ENCODE results near the gene TBPL1. TPM values are rescaled to one million over a fixed set of nuclear protein-coding genes. Genes with fewer than 3 reads are reported as not detected.

Gene TBPL1
- total RNA-seq, 1 experiment from 2014 or later, result 42.1 TPM

DNA sequence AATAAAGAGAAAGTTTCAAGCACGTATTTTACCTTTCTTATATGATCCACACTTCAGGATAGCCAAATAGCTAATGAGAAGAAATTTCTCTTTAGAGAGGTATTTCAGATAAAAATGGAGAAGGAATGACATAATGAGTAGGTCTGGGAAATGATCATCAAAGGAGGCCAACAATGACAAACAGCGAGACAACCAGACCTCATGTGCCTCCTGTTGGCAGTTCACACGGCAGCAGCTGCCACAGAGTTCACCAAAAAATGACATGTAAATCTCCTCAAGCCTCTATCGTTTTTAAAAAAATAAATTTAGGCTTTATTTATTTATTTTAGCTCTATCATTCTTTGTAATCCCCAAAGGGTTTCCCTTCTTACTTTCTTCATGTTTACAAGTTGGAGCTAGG is 51.7 kb downstream of the TBPL1 start:
- ChIA-PET POLR2A (no interaction called here), CTCF (interaction anchor here (1.2 to 1.8 kb wide), 3 partner anchors 32 to 92 kb away, joined by 4 to 10 read pairs (median 9); no protein-coding TSS in a partner anchor)
- Mint-ChIP-seq H3K9me3 (no peaks in the 10 kb centered on the region), H3K27me3 (ENCODE audit: low read depth) (no peaks in the 10 kb centered on the region), H3K36me3 (no peaks in the 10 kb centered on the region; the same call in 1 of the 2 replicates), H3K4me1 (peaks cover 11% of the 10 kb centered on the region), H3K27ac (no peak overlapping the region), H3K4me3 (no peak overlapping the region)
- no peak for DNase-seq (ENCODE audit: low spot score)
- ATAC-seq, result no peak
- TF ChIP-seq, protein P1, sequence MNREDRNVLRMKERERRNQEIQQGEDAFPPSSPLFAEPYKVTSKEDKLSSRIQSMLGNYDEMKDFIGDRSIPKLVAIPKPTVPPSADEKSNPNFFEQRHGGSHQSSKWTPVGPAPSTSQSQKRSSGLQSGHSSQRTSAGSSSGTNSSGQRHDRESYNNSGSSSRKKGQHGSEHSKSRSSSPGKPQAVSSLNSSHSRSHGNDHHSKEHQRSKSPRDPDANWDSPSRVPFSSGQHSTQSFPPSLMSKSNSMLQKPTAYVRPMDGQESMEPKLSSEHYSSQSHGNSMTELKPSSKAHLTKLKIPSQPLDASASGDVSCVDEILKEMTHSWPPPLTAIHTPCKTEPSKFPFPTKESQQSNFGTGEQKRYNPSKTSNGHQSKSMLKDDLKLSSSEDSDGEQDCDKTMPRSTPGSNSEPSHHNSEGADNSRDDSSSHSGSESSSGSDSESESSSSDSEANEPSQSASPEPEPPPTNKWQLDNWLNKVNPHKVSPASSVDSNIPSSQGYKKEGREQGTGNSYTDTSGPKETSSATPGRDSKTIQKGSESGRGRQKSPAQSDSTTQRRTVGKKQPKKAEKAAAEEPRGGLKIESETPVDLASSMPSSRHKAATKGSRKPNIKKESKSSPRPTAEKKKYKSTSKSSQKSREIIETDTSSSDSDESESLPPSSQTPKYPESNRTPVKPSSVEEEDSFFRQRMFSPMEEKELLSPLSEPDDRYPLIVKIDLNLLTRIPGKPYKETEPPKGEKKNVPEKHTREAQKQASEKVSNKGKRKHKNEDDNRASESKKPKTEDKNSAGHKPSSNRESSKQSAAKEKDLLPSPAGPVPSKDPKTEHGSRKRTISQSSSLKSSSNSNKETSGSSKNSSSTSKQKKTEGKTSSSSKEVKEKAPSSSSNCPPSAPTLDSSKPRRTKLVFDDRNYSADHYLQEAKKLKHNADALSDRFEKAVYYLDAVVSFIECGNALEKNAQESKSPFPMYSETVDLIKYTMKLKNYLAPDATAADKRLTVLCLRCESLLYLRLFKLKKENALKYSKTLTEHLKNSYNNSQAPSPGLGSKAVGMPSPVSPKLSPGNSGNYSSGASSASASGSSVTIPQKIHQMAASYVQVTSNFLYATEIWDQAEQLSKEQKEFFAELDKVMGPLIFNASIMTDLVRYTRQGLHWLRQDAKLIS (CRISPR knock-in tag; IDR thresholded peaks at IDR 0.05; ENCODE audit: borderline replicate concordance), result no peak
- no peak for TF ChIP-seq ELF4 (CRISPR knock-in tag; IDR thresholded peaks at IDR 0.05; ENCODE audit: low read depth)
- no peak for TF ChIP-seq SMAD4 (CRISPR knock-in tag; IDR thresholded peaks at IDR 0.05)
- no peak for TF ChIP-seq CBFB (CRISPR knock-in tag; IDR thresholded peaks at IDR 0.05; ENCODE audit: low read depth)
- TF ChIP-seq ETV6 (CRISPR knock-in tag; IDR thresholded peaks at IDR 0.05), result no peak
- no peak for TF ChIP-seq SOX15 (CRISPR knock-in tag; IDR thresholded peaks at IDR 0.05)
- TF ChIP-seq, protein P2, sequence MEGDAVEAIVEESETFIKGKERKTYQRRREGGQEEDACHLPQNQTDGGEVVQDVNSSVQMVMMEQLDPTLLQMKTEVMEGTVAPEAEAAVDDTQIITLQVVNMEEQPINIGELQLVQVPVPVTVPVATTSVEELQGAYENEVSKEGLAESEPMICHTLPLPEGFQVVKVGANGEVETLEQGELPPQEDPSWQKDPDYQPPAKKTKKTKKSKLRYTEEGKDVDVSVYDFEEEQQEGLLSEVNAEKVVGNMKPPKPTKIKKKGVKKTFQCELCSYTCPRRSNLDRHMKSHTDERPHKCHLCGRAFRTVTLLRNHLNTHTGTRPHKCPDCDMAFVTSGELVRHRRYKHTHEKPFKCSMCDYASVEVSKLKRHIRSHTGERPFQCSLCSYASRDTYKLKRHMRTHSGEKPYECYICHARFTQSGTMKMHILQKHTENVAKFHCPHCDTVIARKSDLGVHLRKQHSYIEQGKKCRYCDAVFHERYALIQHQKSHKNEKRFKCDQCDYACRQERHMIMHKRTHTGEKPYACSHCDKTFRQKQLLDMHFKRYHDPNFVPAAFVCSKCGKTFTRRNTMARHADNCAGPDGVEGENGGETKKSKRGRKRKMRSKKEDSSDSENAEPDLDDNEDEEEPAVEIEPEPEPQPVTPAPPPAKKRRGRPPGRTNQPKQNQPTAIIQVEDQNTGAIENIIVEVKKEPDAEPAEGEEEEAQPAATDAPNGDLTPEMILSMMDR (IDR thresholded peaks at IDR 0.05), result no peak
- no peak for TF ChIP-seq ZNF317 (CRISPR knock-in tag; IDR thresholded peaks at IDR 0.05; ENCODE audit: borderline replicate concordance, low read depth)
- TF ChIP-seq, protein P3, sequence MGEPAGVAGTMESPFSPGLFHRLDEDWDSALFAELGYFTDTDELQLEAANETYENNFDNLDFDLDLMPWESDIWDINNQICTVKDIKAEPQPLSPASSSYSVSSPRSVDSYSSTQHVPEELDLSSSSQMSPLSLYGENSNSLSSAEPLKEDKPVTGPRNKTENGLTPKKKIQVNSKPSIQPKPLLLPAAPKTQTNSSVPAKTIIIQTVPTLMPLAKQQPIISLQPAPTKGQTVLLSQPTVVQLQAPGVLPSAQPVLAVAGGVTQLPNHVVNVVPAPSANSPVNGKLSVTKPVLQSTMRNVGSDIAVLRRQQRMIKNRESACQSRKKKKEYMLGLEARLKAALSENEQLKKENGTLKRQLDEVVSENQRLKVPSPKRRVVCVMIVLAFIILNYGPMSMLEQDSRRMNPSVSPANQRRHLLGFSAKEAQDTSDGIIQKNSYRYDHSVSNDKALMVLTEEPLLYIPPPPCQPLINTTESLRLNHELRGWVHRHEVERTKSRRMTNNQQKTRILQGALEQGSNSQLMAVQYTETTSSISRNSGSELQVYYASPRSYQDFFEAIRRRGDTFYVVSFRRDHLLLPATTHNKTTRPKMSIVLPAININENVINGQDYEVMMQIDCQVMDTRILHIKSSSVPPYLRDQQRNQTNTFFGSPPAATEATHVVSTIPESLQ (CRISPR knock-in tag; IDR thresholded peaks at IDR 0.05), result no peak
- TF ChIP-seq OVOL2 (CRISPR knock-in tag; IDR thresholded peaks at IDR 0.05; ENCODE audit: borderline replicate concordance), result no peak
- TF ChIP-seq CREB1 (CRISPR knock-in tag; IDR thresholded peaks at IDR 0.05), result no peak
- no peak for TF ChIP-seq TCF7 (CRISPR knock-in tag; IDR thresholded peaks at IDR 0.05; ENCODE audit: low read depth)

DNA sequence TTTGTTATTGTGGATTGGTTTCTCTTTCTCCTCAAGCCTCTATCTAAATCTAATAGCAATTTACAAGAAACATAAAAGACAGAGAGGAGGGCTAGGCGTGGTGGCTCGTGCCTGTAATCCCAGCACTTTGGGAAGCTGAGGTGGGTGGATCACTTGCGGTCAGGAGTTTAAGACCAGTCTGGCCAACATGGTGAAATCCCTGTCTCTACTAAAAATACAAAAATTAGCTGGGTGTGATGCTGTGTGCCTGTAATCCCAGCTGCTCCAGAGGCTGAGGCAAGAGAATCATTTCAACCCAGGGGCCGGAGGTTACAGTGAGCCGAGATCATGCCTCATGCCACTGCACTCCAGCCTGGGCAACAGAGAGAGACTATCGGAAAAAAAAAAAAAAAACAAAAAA is 52.8 kb downstream of the TBPL1 start:
- DNase-seq (ENCODE audit: low spot score) (no peak), ATAC-seq (no peak)
- Mint-ChIP-seq H3K36me3 (no peaks in the 10 kb centered on the region; the same call in 1 of the 2 replicates), H3K27me3 (ENCODE audit: low read depth) (no peaks in the 10 kb centered on the region), H3K27ac (no peak overlapping the region), H3K4me1 (peaks cover 6% of the 10 kb centered on the region), H3K9me3 (no peaks in the 10 kb centered on the region), H3K4me3 (no peak overlapping the region)
- CTCF ChIA-PET, result no interaction called here
- POLR2A ChIA-PET, result interaction anchor here (0.6 kb wide), 1 partner anchor 36 kb away, joined by 5 read pairs; no protein-coding TSS in a partner anchor
- no peak for TF ChIP-seq IRF2 (CRISPR knock-in tag; IDR thresholded peaks at IDR 0.05; ENCODE audit: borderline replicate concordance, low read depth)
- TF ChIP-seq, protein P4, sequence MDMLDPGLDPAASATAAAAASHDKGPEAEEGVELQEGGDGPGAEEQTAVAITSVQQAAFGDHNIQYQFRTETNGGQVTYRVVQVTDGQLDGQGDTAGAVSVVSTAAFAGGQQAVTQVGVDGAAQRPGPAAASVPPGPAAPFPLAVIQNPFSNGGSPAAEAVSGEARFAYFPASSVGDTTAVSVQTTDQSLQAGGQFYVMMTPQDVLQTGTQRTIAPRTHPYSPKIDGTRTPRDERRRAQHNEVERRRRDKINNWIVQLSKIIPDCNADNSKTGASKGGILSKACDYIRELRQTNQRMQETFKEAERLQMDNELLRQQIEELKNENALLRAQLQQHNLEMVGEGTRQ (CRISPR knock-in tag; IDR thresholded peaks at IDR 0.05), result no peak
- TF ChIP-seq, protein P5, sequence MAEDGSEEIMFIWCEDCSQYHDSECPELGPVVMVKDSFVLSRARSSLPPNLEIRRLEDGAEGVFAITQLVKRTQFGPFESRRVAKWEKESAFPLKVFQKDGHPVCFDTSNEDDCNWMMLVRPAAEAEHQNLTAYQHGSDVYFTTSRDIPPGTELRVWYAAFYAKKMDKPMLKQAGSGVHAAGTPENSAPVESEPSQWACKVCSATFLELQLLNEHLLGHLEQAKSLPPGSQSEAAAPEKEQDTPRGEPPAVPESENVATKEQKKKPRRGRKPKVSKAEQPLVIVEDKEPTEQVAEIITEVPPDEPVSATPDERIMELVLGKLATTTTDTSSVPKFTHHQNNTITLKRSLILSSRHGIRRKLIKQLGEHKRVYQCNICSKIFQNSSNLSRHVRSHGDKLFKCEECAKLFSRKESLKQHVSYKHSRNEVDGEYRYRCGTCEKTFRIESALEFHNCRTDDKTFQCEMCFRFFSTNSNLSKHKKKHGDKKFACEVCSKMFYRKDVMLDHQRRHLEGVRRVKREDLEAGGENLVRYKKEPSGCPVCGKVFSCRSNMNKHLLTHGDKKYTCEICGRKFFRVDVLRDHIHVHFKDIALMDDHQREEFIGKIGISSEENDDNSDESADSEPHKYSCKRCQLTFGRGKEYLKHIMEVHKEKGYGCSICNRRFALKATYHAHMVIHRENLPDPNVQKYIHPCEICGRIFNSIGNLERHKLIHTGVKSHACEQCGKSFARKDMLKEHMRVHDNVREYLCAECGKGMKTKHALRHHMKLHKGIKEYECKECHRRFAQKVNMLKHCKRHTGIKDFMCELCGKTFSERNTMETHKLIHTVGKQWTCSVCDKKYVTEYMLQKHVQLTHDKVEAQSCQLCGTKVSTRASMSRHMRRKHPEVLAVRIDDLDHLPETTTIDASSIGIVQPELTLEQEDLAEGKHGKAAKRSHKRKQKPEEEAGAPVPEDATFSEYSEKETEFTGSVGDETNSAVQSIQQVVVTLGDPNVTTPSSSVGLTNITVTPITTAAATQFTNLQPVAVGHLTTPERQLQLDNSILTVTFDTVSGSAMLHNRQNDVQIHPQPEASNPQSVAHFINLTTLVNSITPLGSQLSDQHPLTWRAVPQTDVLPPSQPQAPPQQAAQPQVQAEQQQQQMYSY (CRISPR knock-in tag; IDR thresholded peaks at IDR 0.05), result no peak
- TF ChIP-seq, protein P6, sequence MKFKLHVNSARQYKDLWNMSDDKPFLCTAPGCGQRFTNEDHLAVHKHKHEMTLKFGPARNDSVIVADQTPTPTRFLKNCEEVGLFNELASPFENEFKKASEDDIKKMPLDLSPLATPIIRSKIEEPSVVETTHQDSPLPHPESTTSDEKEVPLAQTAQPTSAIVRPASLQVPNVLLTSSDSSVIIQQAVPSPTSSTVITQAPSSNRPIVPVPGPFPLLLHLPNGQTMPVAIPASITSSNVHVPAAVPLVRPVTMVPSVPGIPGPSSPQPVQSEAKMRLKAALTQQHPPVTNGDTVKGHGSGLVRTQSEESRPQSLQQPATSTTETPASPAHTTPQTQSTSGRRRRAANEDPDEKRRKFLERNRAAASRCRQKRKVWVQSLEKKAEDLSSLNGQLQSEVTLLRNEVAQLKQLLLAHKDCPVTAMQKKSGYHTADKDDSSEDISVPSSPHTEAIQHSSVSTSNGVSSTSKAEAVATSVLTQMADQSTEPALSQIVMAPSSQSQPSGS (CRISPR knock-in tag; IDR thresholded peaks at IDR 0.05; ENCODE audit: borderline replicate concordance, low read depth), result no peak
- no peak for TF ChIP-seq NR2C2 (CRISPR knock-in tag; IDR thresholded peaks at IDR 0.05)
- no peak for TF ChIP-seq ATF1 (CRISPR knock-in tag; IDR thresholded peaks at IDR 0.05)
- no peak for TF ChIP-seq GRHL2 (CRISPR knock-in tag; IDR thresholded peaks at IDR 0.05; ENCODE audit: insufficient replicate concordance, severe bottlenecking)
- TF ChIP-seq, protein P7, sequence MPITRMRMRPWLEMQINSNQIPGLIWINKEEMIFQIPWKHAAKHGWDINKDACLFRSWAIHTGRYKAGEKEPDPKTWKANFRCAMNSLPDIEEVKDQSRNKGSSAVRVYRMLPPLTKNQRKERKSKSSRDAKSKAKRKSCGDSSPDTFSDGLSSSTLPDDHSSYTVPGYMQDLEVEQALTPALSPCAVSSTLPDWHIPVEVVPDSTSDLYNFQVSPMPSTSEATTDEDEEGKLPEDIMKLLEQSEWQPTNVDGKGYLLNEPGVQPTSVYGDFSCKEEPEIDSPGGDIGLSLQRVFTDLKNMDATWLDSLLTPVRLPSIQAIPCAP (CRISPR knock-in tag; IDR thresholded peaks at IDR 0.05), result no peak
- TF ChIP-seq CREB1 (CRISPR knock-in tag; IDR thresholded peaks at IDR 0.05), result no peak
